ENCODE data around the gene HPSE. TPM values are rescaled to one million over a fixed set of nuclear protein-coding genes. Genes with fewer than 3 reads are reported as not detected.

HPSE gene
- total and polyA plus RNA-seq, 2 experiments from 2014 or later = 0.06 TPM; not detected in 1

DNA sequence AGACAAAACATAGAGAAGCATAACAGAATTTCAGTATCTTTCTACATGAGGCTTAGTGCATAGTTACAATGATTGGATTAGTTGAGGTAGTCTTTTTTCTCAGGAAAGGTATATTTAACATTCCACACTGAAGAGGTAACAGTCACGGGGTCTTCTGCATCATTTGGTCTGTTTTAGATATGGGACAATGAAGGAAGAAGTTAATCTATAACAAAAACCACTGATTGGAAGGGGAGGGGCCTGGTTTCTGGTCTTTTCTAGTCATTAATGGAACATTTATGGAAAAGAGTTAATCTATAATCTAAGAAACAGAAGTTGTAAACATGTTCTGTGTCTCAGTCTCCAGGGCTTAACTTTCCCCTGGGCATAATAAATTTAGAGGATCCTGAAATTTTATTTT lies 37.3 kb upstream of the HPSE start:
- H3K36me3 ChIP-seq = no peaks in the 10 kb centered on the region
- H3K4me1 ChIP-seq (ENCODE audit: low read depth) = no peaks in the 10 kb centered on the region
- TF ChIP-seq CTCF (IDR thresholded peaks at IDR 0.05; ENCODE audit: low read depth, low read length) = no peak
- H3K27me3 ChIP-seq = no peaks in the 10 kb centered on the region
- no peak overlapping the region for H3K4me3 ChIP-seq
- no peak for DNase-seq (ENCODE audit: low read depth in 1 of 2, low spot score in 1 of 2)
- H3K27ac ChIP-seq = no peak overlapping the region
- no peaks in the 10 kb centered on the region for H3K9me3 ChIP-seq (ENCODE audit: low read depth)

DNA sequence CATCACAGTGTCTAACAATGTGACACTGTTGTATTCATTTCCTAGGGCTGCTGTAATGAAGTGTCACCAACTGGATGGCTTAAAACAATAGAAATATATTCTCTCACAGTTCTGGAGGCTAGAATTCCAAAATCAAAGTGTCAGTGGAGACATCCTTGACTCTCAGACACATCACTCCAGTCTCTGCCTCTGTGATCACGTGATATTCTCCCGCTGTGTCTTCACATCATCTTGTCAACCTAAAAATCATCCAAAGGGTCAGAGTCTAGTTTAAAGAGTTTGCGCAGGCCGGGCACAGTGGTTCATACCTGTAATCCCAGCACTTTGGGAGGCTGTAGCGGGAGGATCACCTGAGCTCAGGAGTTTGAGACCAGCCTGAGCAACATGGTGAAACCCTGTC lies 36.6 kb upstream of the HPSE start:
- no peak for TF ChIP-seq CTCF (IDR thresholded peaks at IDR 0.05; ENCODE audit: low read depth, low read length)
- no peaks in the 10 kb centered on the region for H3K27me3 ChIP-seq
- no peak for DNase-seq (ENCODE audit: low read depth in 1 of 2, low spot score in 1 of 2)
- no peaks in the 10 kb centered on the region for H3K4me1 ChIP-seq (ENCODE audit: low read depth)
- no peak overlapping the region for H3K27ac ChIP-seq
- no peaks in the 10 kb centered on the region for H3K36me3 ChIP-seq
- H3K4me3 ChIP-seq = no peak overlapping the region
- H3K9me3 ChIP-seq (ENCODE audit: low read depth) = no peaks in the 10 kb centered on the region

DNA sequence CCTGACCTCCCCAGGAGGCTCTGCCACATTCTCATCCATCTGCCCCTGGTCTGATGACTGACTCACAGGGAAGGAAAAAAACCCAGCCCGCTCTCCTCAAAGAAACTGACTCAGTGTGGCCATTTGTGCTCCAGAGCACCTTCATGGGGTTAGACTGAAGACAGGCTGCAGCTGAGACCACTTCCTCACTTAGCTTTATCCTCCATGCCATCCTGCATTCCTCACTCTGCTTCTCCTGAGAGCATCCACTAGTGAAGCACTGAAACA lies 35.9 kb upstream of the HPSE start:
- no peaks in the 10 kb centered on the region for H3K4me1 ChIP-seq (ENCODE audit: low read depth)
- no peak for TF ChIP-seq CTCF (IDR thresholded peaks at IDR 0.05; ENCODE audit: low read depth, low read length)
- no peak for DNase-seq (ENCODE audit: low read depth in 1 of 2, low spot score in 1 of 2)

GRCh38 chr4:83369831-83370639 lies 35.4 kb upstream of the HPSE start:
- Histone ChIP-seq H3K9me3 (ENCODE audit: low read depth) (no peaks in the 10 kb centered on the region), H3K36me3 (no peaks in the 10 kb centered on the region), H3K4me1 (ENCODE audit: low read depth) (no peaks in the 10 kb centered on the region), H3K4me3 (no peak overlapping the region), H3K27me3 (no peaks in the 10 kb centered on the region), H3K27ac (no peak overlapping the region)
- TF ChIP-seq CTCF (IDR thresholded peaks at IDR 0.05; ENCODE audit: low read depth, low read length) = no peak
- DNase-seq (ENCODE audit: low read depth in 1 of 2, low spot score in 1 of 2) = peak in 1 of 2 donors; percentile 30

More for the DNA sequence above, 35.9 kb upstream of the HPSE start:
- H3K36me3 ChIP-seq = no peaks in the 10 kb centered on the region
- no peak overlapping the region for H3K27ac ChIP-seq
- no peaks in the 10 kb centered on the region for H3K9me3 ChIP-seq (ENCODE audit: low read depth)
- no peaks in the 10 kb centered on the region for H3K27me3 ChIP-seq
- H3K4me3 ChIP-seq = no peak overlapping the region

DNA sequence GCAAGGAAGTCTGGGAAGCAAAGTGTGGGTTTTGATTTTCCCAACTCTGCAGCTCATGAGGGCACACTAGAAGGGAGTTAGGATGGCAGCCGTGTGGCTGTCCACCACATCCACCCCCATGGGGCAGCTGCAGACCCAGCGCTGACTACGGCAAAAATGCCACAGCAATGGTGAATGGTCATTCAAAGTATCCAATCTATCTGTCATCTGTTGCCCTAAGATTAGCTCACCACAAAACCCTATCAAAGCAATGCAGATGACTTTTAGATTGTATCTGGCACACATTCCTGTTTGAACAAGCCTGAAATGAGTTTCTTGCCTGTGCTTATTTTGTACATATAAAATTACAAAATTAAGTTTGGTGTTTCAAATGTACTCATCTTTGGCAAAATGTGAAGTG lies 29.7 kb upstream of the HPSE start:
- H3K27me3 ChIP-seq = no peaks in the 10 kb centered on the region
- H3K27ac ChIP-seq = no peak overlapping the region
- H3K4me1 ChIP-seq (ENCODE audit: low read depth) = no peaks in the 10 kb centered on the region
- no peak overlapping the region for H3K4me3 ChIP-seq
- DNase-seq (ENCODE audit: low read depth in 1 of 2, low spot score in 1 of 2) = no peak
- H3K9me3 ChIP-seq (ENCODE audit: low read depth) = no peaks in the 10 kb centered on the region
- no peaks in the 10 kb centered on the region for H3K36me3 ChIP-seq
- no peak for TF ChIP-seq CTCF (IDR thresholded peaks at IDR 0.05; ENCODE audit: low read depth, low read length)

Data from cardiac muscle cell (in vitro differentiated cells and primary cell).